PFSK-1 (cell line): ENCODE results near the gene DDX10.

Experiments used
- FOXP2 ChIP-seq: optimal IDR thresholded peaks from 2 replicates; pipeline ENCODE3; 2011; ENCODE audit warnings: borderline replicate concordance, control low read depth, inconsistent platforms; ENCODE audit not compliant: insufficient read depth; ENCODE audit errors: extremely low read length, extremely low read depth
- POLR2AphosphoS5 ChIP-seq: IDR thresholded peaks from 2 replicates; pipeline ENCODE4 v1.6.1; 2012; ENCODE audit warnings: low read depth, mild to moderate bottlenecking, control low read depth, low read length, moderate library complexity
- REST ChIP-seq, 2 experiments: IDR thresholded peaks; 2 replicates each; pipeline versions ENCODE4 v1.6.1 to v1.8.0; 2011 to 2012; ENCODE audit warnings: low read depth in 2 of 2, low read length in 2 of 2, control low read depth in 1 of 2, inconsistent platforms in 1 of 2, mild to moderate bottlenecking in 1 of 2, moderate library complexity in 1 of 2; ENCODE audit not compliant: insufficient read depth in 1 of 2
- SIN3A ChIP-seq: IDR thresholded peaks from 2 replicates; pipeline ENCODE4 v1.6.1; 2012; ENCODE audit warnings: mild to moderate bottlenecking, low read length, moderate library complexity, borderline replicate concordance; ENCODE audit not compliant: insufficient read depth
- TAF1 ChIP-seq: IDR thresholded peaks from 2 replicates; pipeline ENCODE4 v1.6.1; 2012; ENCODE audit warnings: low read length, control low read depth, borderline replicate concordance; ENCODE audit not compliant: insufficient read depth

GRCh38 chr11:108863528-108863927 is 198.7 kb downstream of the DDX10 start:
- TF ChIP-seq POLR2AphosphoS5, result no peak
- TF ChIP-seq REST (IDR thresholded peaks at IDR 0.05; ENCODE audit: insufficient read depth in 1 of 2, low read depth in 2 of 2, low read length in 2 of 2), result no peak
- TF ChIP-seq TAF1, result no peak
- no peak for TF ChIP-seq FOXP2
- TF ChIP-seq SIN3A, result no peak
